CD8-positive, alpha-beta memory T cell (primary cell): ENCODE measurements around the gene TRIP13. TPM values are rescaled to one million over a fixed set of nuclear protein-coding genes. Genes with fewer than 3 reads are reported as not detected.

Source experiments
- CTCF ChIA-PET: fragments of 350-600 bp; sonication (Branson Sonifier 250); formaldehyde crosslinking; loops from one replicate; lab custom pipeline; 2021; ENCODE audit warnings: antibody characterized with exemption; lab: Charles Lee
- POLR2A ChIA-PET: fragments of 350-600 bp; sonication (Branson Sonifier 250); formaldehyde crosslinking; loops from one replicate; lab custom pipeline; 2021; ENCODE audit warnings: antibody characterized with exemption; lab: Charles Lee
- DNase-seq, 5 donors: peaks; one replicate each; pipeline versions ENCODE4 v3.0.0 to v3.0.0-alpha.2; 2020 to 2022; ENCODE audit warnings: mixed read lengths in 1 of 5
- H3K27ac ChIP-seq: one replicate; pipeline ENCODE4 v1.7.0; 2013; ENCODE audit warnings: low read depth, mild to moderate bottlenecking, low read length, moderate library complexity
- H3K27me3 ChIP-seq: 2 replicates; pipeline ENCODE4 v1.7.0; 2013; ENCODE audit warnings: low read length, mild to moderate bottlenecking; ENCODE audit not compliant: insufficient read depth, poor library complexity, severe bottlenecking
- H3K36me3 ChIP-seq: 2 replicates; pipeline ENCODE4 v1.7.0; 2013; ENCODE audit warnings: mild to moderate bottlenecking, low read length, moderate library complexity; ENCODE audit not compliant: insufficient read depth
- H3K4me1 ChIP-seq: 2 replicates; pipeline ENCODE4 v1.7.0; 2013; ENCODE audit warnings: mild to moderate bottlenecking, low read length, moderate library complexity; ENCODE audit not compliant: insufficient read depth
- H3K4me3 ChIP-seq: 2 replicates; pipeline ENCODE4 v1.7.0; 2013; ENCODE audit warnings: mild to moderate bottlenecking, low read length
- H3K9me3 ChIP-seq: 2 replicates; pipeline ENCODE4 v1.7.0; 2013; ENCODE audit warnings: mild to moderate bottlenecking, low read length
- H3K27ac Mint-ChIP-seq, 8 donors: one replicate each; pipeline ENCODE4 v1.8.0; 2020 to 2021; ENCODE audit warnings: mixed read lengths in 8 of 8, mild to moderate bottlenecking in 6 of 8, inconsistent platforms in 3 of 8, moderate library complexity in 3 of 8
- H3K27me3 Mint-ChIP-seq, 2 donors: one replicate each; pipeline ENCODE4 v1.8.0; 2020 to 2021; ENCODE audit warnings: mixed read lengths in 2 of 2, mild to moderate bottlenecking in 1 of 2, moderate library complexity in 1 of 2
- H3K36me3 Mint-ChIP-seq, 3 donors: one replicate each; pipeline ENCODE4 v1.8.0; 2020 to 2021; ENCODE audit warnings: mixed read lengths in 3 of 3, inconsistent platforms in 1 of 3, mild to moderate bottlenecking in 1 of 3
- H3K4me1 Mint-ChIP-seq, 3 donors: one replicate each; pipeline ENCODE4 v1.8.0; 2020 to 2021; ENCODE audit warnings: mixed read lengths in 3 of 3, inconsistent platforms in 1 of 3, mild to moderate bottlenecking in 1 of 3
- H3K4me3 Mint-ChIP-seq, 7 donors: one replicate each; pipeline ENCODE4 v1.8.0; 2020 to 2021; ENCODE audit warnings: mixed read lengths in 7 of 7, mild to moderate bottlenecking in 6 of 7, moderate library complexity in 4 of 7, inconsistent platforms in 2 of 7
- H3K9me3 Mint-ChIP-seq, 5 donors: one replicate each; pipeline ENCODE4 v1.8.0; 2020 to 2022; ENCODE audit warnings: mixed read lengths in 5 of 5, mild to moderate bottlenecking in 3 of 5, moderate library complexity in 2 of 5, inconsistent platforms in 1 of 5
- polyA plus RNA-seq: library from polyadenylated mRNA; unstranded; fragments of 300-500 nt; fragmentation: Illumina TruSeq; gene quantifications from one replicate; pipeline ENCODE4 v1.2.3, GENCODE V29; 2021
- total RNA-seq, 2 experiments: library from RNA; stranded (reverse); gene quantifications; one replicate each; pipeline ENCODE4 v1.2.3, GENCODE V29; 2021

TRIP13 gene
- total and polyA plus RNA-seq, 3 experiments from 2014 or later, result 0.12 to 40.7 (median 37.5) TPM

- Histone ChIP-seq H3K36me3 (no peaks in the 10 kb centered on the region), H3K4me3 (peak overlapping the region; percentile 11), H3K27me3 (peaks cover 23% of the 10 kb centered on the region), H3K4me1 (peaks cover 17% of the 10 kb centered on the region), H3K27ac (no peak overlapping the region), H3K9me3 (no peaks in the 10 kb centered on the region)
- Mint-ChIP-seq H3K4me3 (peak overlapping the region; percentile 59 to 73 (median 63)), H3K9me3 (peaks cover 0 to 3% (median 0%) of the 10 kb centered on the region in 5 donors), H3K36me3 (no peaks in the 10 kb centered on the region), H3K27me3 (peaks cover 42 to 68% of the 10 kb centered on the region in 2 donors), H3K27ac (peak overlapping the region in 4 of 8 donors; percentile 36 to 79 (median 59)), H3K4me1 (peaks cover 11 to 14% (median 11%) of the 10 kb centered on the region in 3 donors)
- DNase-seq, result peak in 2 of 5 donors; percentile 41 to 69
- ChIA-PET POLR2A (no interaction called here), CTCF (interaction anchor here (1.3 kb wide), 1 partner anchor 44 kb away, joined by 3 read pairs; no protein-coding TSS in a partner anchor)
Observed at GRCh38 chr5:963673-964531, 71.2 kb downstream of the TRIP13 start.

- peaks cover 44 to 77% of the 10 kb centered on the region in 2 donors for H3K27me3 Mint-ChIP-seq
- peaks cover 29% of the 10 kb centered on the region for H3K27me3 ChIP-seq
Observed at GRCh38 chr5:964821-965220, 72.1 kb downstream of the TRIP13 start.

GRCh38 chr5:965604-966344 lies 73.1 kb downstream of the TRIP13 start:
- peaks cover 32% of the 10 kb centered on the region for H3K27me3 ChIP-seq
- peaks cover 45 to 77% of the 10 kb centered on the region in 2 donors for H3K27me3 Mint-ChIP-seq
- H3K9me3 Mint-ChIP-seq, result peaks cover 0 to 3% (median 0%) of the 10 kb centered on the region in 5 donors

More at GRCh38 chr5:964821-965220, 72.1 kb downstream of the TRIP13 start:
- H3K4me3 Mint-ChIP-seq, result no peak overlapping the region
- no peaks in the 10 kb centered on the region for H3K36me3 Mint-ChIP-seq
- Histone ChIP-seq H3K4me1 (peaks cover 17% of the 10 kb centered on the region), H3K9me3 (no peaks in the 10 kb centered on the region), H3K36me3 (no peaks in the 10 kb centered on the region), H3K4me3 (peak overlapping the region; percentile 11), H3K27ac (no peak overlapping the region)
- ChIA-PET POLR2A (no interaction called here), CTCF (interaction anchor here (1.3 kb wide), 1 partner anchor 43 kb away, joined by 3 read pairs; no protein-coding TSS in a partner anchor)
- H3K4me1 Mint-ChIP-seq, result peaks cover 11 to 15% (median 11%) of the 10 kb centered on the region in 3 donors
- no peak overlapping the region for H3K27ac Mint-ChIP-seq
- peaks cover 0 to 3% (median 0%) of the 10 kb centered on the region in 5 donors for H3K9me3 Mint-ChIP-seq
- no peak for DNase-seq

GRCh38 chr5:966345-966710 lies 73.6 kb downstream of the TRIP13 start:
- Histone ChIP-seq H3K27me3 (peaks cover 32% of the 10 kb centered on the region), H3K4me3 (no peak overlapping the region), H3K4me1 (peaks cover 17% of the 10 kb centered on the region), H3K27ac (no peak overlapping the region), H3K9me3 (no peaks in the 10 kb centered on the region), H3K36me3 (no peaks in the 10 kb centered on the region)
- H3K27me3 Mint-ChIP-seq, result peaks cover 47 to 74% of the 10 kb centered on the region in 2 donors
- no peaks in the 10 kb centered on the region for H3K36me3 Mint-ChIP-seq
- no peak overlapping the region for H3K27ac Mint-ChIP-seq
- H3K9me3 Mint-ChIP-seq, result peaks cover 0 to 3% (median 0%) of the 10 kb centered on the region in 5 donors
- ChIA-PET POLR2A (no interaction called here), CTCF (no interaction called here)
- no peak overlapping the region for H3K4me3 Mint-ChIP-seq
- peaks cover 11 to 13% (median 11%) of the 10 kb centered on the region in 3 donors for H3K4me1 Mint-ChIP-seq
- DNase-seq, result no peak

More at GRCh38 chr5:965604-966344, 73.1 kb downstream of the TRIP13 start:
- CTCF ChIA-PET, result no interaction called here
- Mint-ChIP-seq H3K36me3 (no peaks in the 10 kb centered on the region), H3K4me3 (no peak overlapping the region), H3K4me1 (peaks cover 11 to 13% (median 11%) of the 10 kb centered on the region in 3 donors), H3K27ac (no peak overlapping the region)
- Histone ChIP-seq H3K4me3 (no peak overlapping the region), H3K9me3 (no peaks in the 10 kb centered on the region), H3K4me1 (peaks cover 17% of the 10 kb centered on the region), H3K27ac (no peak overlapping the region), H3K36me3 (no peaks in the 10 kb centered on the region)
- POLR2A ChIA-PET, result no interaction called here
- DNase-seq, result no peak

- H3K27ac Mint-ChIP-seq, result no peak overlapping the region
- H3K4me3 ChIP-seq, result no peak overlapping the region
- no peak overlapping the region for H3K4me3 Mint-ChIP-seq
- peaks cover 17% of the 10 kb centered on the region for H3K4me1 ChIP-seq
- H3K27ac ChIP-seq, result no peak overlapping the region
- H3K9me3 ChIP-seq, result no peaks in the 10 kb centered on the region
- peaks cover 49 to 77% of the 10 kb centered on the region in 2 donors for H3K27me3 Mint-ChIP-seq
- no peak for DNase-seq
- CTCF ChIA-PET, result no interaction called here
- POLR2A ChIA-PET, result no interaction called here
- H3K9me3 Mint-ChIP-seq, result peaks cover 0 to 3% (median 0%) of the 10 kb centered on the region in 5 donors
- peaks cover 32% of the 10 kb centered on the region for H3K27me3 ChIP-seq
- H3K36me3 ChIP-seq, result no peaks in the 10 kb centered on the region
- H3K36me3 Mint-ChIP-seq, result no peaks in the 10 kb centered on the region
- H3K4me1 Mint-ChIP-seq, result peaks cover 11 to 13% (median 11%) of the 10 kb centered on the region in 3 donors
Observed at GRCh38 chr5:966941-967340, 74.3 kb downstream of the TRIP13 start.

Other genes with a start within 250 kb of the TRIP13 start
- under 1 TPM; 0.37 to 0.38 TPM for gene TPPP, start 199.5 kb upstream of the TRIP13 start, total RNA-seq
- 0.79 TPM for gene TPPP, start 199.5 kb upstream of the TRIP13 start, polyA plus RNA-seq
- gene ZDHHC11B, start 108.2 kb upstream of the TRIP13 start, total RNA-seq, result under 1 TPM; 0.40 to 0.55 TPM
- not detected for gene ZDHHC11B, start 108.2 kb upstream of the TRIP13 start, polyA plus RNA-seq
- 1 to 10 TPM; 4.5 to 7.2 TPM for gene ZDHHC11, start 41.9 kb upstream of the TRIP13 start, total RNA-seq
- gene ZDHHC11, start 41.9 kb upstream of the TRIP13 start, polyA plus RNA-seq, result not detected
- gene BRD9, start 83 bp upstream of the TRIP13 start, total RNA-seq, result 10 to 100 TPM; 52.6 to 53.8 TPM
- 18.9 TPM for gene BRD9, start 83 bp upstream of the TRIP13 start, polyA plus RNA-seq
- under 1 TPM; 0.20 to 0.48 TPM for gene NKD2, start 115.9 kb downstream of the TRIP13 start, total RNA-seq
- not detected for gene NKD2, start 115.9 kb downstream of the TRIP13 start, polyA plus RNA-seq
- 1 to 10 TPM; 4.9 to 6.6 TPM for gene SLC12A7, start 219.2 kb downstream of the TRIP13 start, total RNA-seq
- 20.0 TPM for gene SLC12A7, start 219.2 kb downstream of the TRIP13 start, polyA plus RNA-seq